Dendritic cell treated with granulocyte-macrophage colony-stimulating factor and Interleukin-4, amounts not matched to agents 40 ng/mL and 50 ng/mL, for 4 days (primary cell): ENCODE results near the gene SLC9A8.
"Not testable (repeated sequence)": the region's sequence is repeated elsewhere in the genome, so short reads cannot be mapped to it uniquely, and the experiment has no call there.

ENCODE experiments used
- H3K27ac Mint-ChIP-seq: one replicate; pipeline ENCODE4 v1.8.0; 2022; ENCODE audit warnings: mild to moderate bottlenecking, mixed read lengths
- H3K27me3 Mint-ChIP-seq: one replicate; pipeline ENCODE4 v1.8.0; 2022; ENCODE audit warnings: mild to moderate bottlenecking, mixed read lengths
- H3K36me3 Mint-ChIP-seq: one replicate; pipeline ENCODE4 v1.8.0; 2022; ENCODE audit warnings: low read depth, mixed read lengths
- H3K4me1 Mint-ChIP-seq: one replicate; pipeline ENCODE4 v1.8.0; 2022; ENCODE audit warnings: low read depth, mixed read lengths
- H3K4me3 Mint-ChIP-seq: one replicate; pipeline ENCODE4 v1.8.0; 2022; ENCODE audit warnings: mild to moderate bottlenecking, moderate library complexity, mixed read lengths
- H3K9me3 Mint-ChIP-seq: one replicate; pipeline ENCODE4 v1.8.0; 2022; ENCODE audit warnings: mixed read lengths
- intact Hi-C: fragments of 100-400 bp; cut with micrococcal nuclease; formaldehyde crosslinking; loops from one replicate; pipeline ENCODE4 v1.15.0; 2022

SLC9A8 gene

GRCh38 chr20:49795135-49795424 is 17.5 kb upstream of the SLC9A8 start:
- intact Hi-C loops, result loop anchor here (2.0 kb wide), 1 partner anchor 18 kb away; the partner anchor contains the start of gene SLC9A8
- peak overlapping the region; percentile 72 for H3K27ac Mint-ChIP-seq
- no peak overlapping the region for H3K4me3 Mint-ChIP-seq
- no peaks in the 10 kb centered on the region for H3K9me3 Mint-ChIP-seq
- H3K27me3 Mint-ChIP-seq, result peaks cover 20% of the 10 kb centered on the region
- no peaks in the 10 kb centered on the region for H3K36me3 Mint-ChIP-seq
- peaks cover 57% of the 10 kb centered on the region for H3K4me1 Mint-ChIP-seq

- H3K4me1 Mint-ChIP-seq, result peaks cover 49% of the 10 kb centered on the region
- H3K27ac Mint-ChIP-seq, result no peak overlapping the region
- peaks cover 23% of the 10 kb centered on the region for H3K27me3 Mint-ChIP-seq
- no peaks in the 10 kb centered on the region for H3K36me3 Mint-ChIP-seq
- H3K9me3 Mint-ChIP-seq, result no peaks in the 10 kb centered on the region
- intact Hi-C loops, result no loop called here
- H3K4me3 Mint-ChIP-seq, result no peak overlapping the region
Observed at GRCh38 chr20:49796600-49797343, 15.9 kb upstream of the SLC9A8 start.

- no peaks in the 10 kb centered on the region for H3K9me3 Mint-ChIP-seq
- H3K4me3 Mint-ChIP-seq, result no peak overlapping the region
- H3K36me3 Mint-ChIP-seq, result no peaks in the 10 kb centered on the region
- intact Hi-C loops, result no loop called here
- peaks cover 47% of the 10 kb centered on the region for H3K4me1 Mint-ChIP-seq
- H3K27me3 Mint-ChIP-seq, result peaks cover 25% of the 10 kb centered on the region
- no peak overlapping the region for H3K27ac Mint-ChIP-seq
Observed at GRCh38 chr20:49797344-49797615, 15.3 kb upstream of the SLC9A8 start.

GRCh38 chr20:49798718-49799117 is 13.9 kb upstream of the SLC9A8 start:
- Mint-ChIP-seq H3K27ac (peak overlapping the region; percentile 19), H3K4me1 (peaks cover 47% of the 10 kb centered on the region), H3K36me3 (no peaks in the 10 kb centered on the region), H3K4me3 (no peak overlapping the region), H3K9me3 (no peaks in the 10 kb centered on the region), H3K27me3 (peaks cover 31% of the 10 kb centered on the region)
- intact Hi-C loops, result no loop called here

- peaks cover 35% of the 10 kb centered on the region for H3K27me3 Mint-ChIP-seq
- no peaks in the 10 kb centered on the region for H3K36me3 Mint-ChIP-seq
- no peak overlapping the region for H3K27ac Mint-ChIP-seq
- peaks cover 37% of the 10 kb centered on the region for H3K4me1 Mint-ChIP-seq
- H3K9me3 Mint-ChIP-seq, result no peaks in the 10 kb centered on the region
- intact Hi-C loops, result no loop called here
- H3K4me3 Mint-ChIP-seq, result no peak overlapping the region
Observed at GRCh38 chr20:49799698-49800097, 12.9 kb upstream of the SLC9A8 start.

- intact Hi-C loops, result no loop called here
- Mint-ChIP-seq H3K27me3 (peaks cover 30% of the 10 kb centered on the region), H3K27ac (no peak overlapping the region), H3K9me3 (no peaks in the 10 kb centered on the region), H3K4me3 (no peak overlapping the region), H3K4me1 (peaks cover 44% of the 10 kb centered on the region), H3K36me3 (no peaks in the 10 kb centered on the region)
Observed at GRCh38 chr20:49803418-49803817, 9.2 kb upstream of the SLC9A8 start.

GRCh38 chr20:49804364-49804763 is 8.3 kb upstream of the SLC9A8 start:
- Mint-ChIP-seq H3K27me3 (peaks cover 22% of the 10 kb centered on the region), H3K4me3 (no peak overlapping the region), H3K27ac (no peak overlapping the region), H3K4me1 (peaks cover 36% of the 10 kb centered on the region), H3K36me3 (no peaks in the 10 kb centered on the region), H3K9me3 (no peaks in the 10 kb centered on the region)
- intact Hi-C loops, result no loop called here

- H3K27ac Mint-ChIP-seq, H3K36me3 Mint-ChIP-seq, intact Hi-C loops, H3K9me3 Mint-ChIP-seq, H3K4me3 Mint-ChIP-seq: not testable (repeated sequence)
- Mint-ChIP-seq H3K27me3 (peaks cover 17% of the 10 kb centered on the region), H3K4me1 (peaks cover 30% of the 10 kb centered on the region)
Observed at GRCh38 chr20:49805224-49805876, 7.3 kb upstream of the SLC9A8 start.

GRCh38 chr20:49808753-49809152 is 3.9 kb upstream of the SLC9A8 start:
- Mint-ChIP-seq H3K9me3 (no peaks in the 10 kb centered on the region), H3K4me1 (peaks cover 34% of the 10 kb centered on the region), H3K36me3 (peaks cover 11% of the 10 kb centered on the region), H3K27me3 (peaks cover 6% of the 10 kb centered on the region), H3K27ac (no peak overlapping the region), H3K4me3 (no peak overlapping the region)
- intact Hi-C loops, result no loop called here

- intact Hi-C loops, result loop anchor here (5.0 to 10.0 kb wide), 2 partner anchors 98 to 135 kb away; partner anchors contain the start of gene B4GALT5
- Mint-ChIP-seq H3K4me3 (no peak overlapping the region), H3K9me3 (no peaks in the 10 kb centered on the region), H3K27me3 (peaks cover 2% of the 10 kb centered on the region), H3K36me3 (peaks cover 17% of the 10 kb centered on the region), H3K27ac (peak overlapping the region; percentile 57), H3K4me1 (peaks cover 45% of the 10 kb centered on the region)
Observed at GRCh38 chr20:49809803-49810359, 2.7 kb upstream of the SLC9A8 start.

GRCh38 chr20:49810491-49811190 is 2.0 kb upstream of the SLC9A8 start:
- peak overlapping the region; percentile 57 for H3K27ac Mint-ChIP-seq
- H3K4me3 Mint-ChIP-seq, result no peak overlapping the region
- peaks cover 2% of the 10 kb centered on the region for H3K27me3 Mint-ChIP-seq
- peaks cover 25% of the 10 kb centered on the region for H3K36me3 Mint-ChIP-seq
- intact Hi-C loops, result loop anchor here (5.0 to 10.0 kb wide), 2 partner anchors 98 to 136 kb away; partner anchors contain the start of gene B4GALT5
- no peaks in the 10 kb centered on the region for H3K9me3 Mint-ChIP-seq
- H3K4me1 Mint-ChIP-seq, result peaks cover 44% of the 10 kb centered on the region

GRCh38 chr20:49811825-49812506 is 662 bp upstream of the SLC9A8 start:
- H3K4me1 Mint-ChIP-seq, result peaks cover 40% of the 10 kb centered on the region
- peak overlapping the region; percentile 99 for H3K27ac Mint-ChIP-seq

GRCh38 chr20:49813305-49813974 is 812 bp downstream of the SLC9A8 start:
- Mint-ChIP-seq H3K36me3 (peaks cover 42% of the 10 kb centered on the region), H3K4me3 (peak overlapping the region; percentile 95), H3K9me3 (no peaks in the 10 kb centered on the region), H3K4me1 (peaks cover 33% of the 10 kb centered on the region), H3K27ac (peak overlapping the region; percentile 99), H3K27me3 (no peaks in the 10 kb centered on the region)
- intact Hi-C loops, result loop anchor here (2.0 to 10.0 kb wide), 3 partner anchors 19 to 139 kb away; partner anchors contain the start of gene B4GALT5

More at GRCh38 chr20:49811825-49812506, 662 bp upstream of the SLC9A8 start:
- Mint-ChIP-seq H3K9me3 (no peaks in the 10 kb centered on the region), H3K27me3 (peaks cover 2% of the 10 kb centered on the region), H3K36me3 (peaks cover 38% of the 10 kb centered on the region), H3K4me3 (peak overlapping the region; percentile 95)
- intact Hi-C loops, result loop anchor here (2.0 to 10.0 kb wide), 3 partner anchors 17 to 137 kb away; partner anchors contain the start of gene B4GALT5
